NCI-H1694 treated with DMSO at 0.1 percent for 48 hours (cell line): Measurements from ENCODE around the gene SZT2.
A peak's percentile ranks its signal among the peaks of the same experiment; 100 is the strongest.
"Not testable (repeated sequence)": the region's sequence is repeated elsewhere in the genome, so short reads cannot be mapped to it uniquely, and the experiment has no call there.

Experiments used
- DNase-seq: peaks from one replicate; lab custom pipeline; 2025; lab: John Stamatoyannopoulos, UW

SZT2 gene

GRCh38 chr1:43363283-43363934, 26.3 kb upstream of the SZT2 start:
- DNase-seq: no peak

GRCh38 chr1:43363935-43364525, 25.7 kb upstream of the SZT2 start:
- DNase-seq: no peak

- no peak for DNase-seq
Observed at GRCh38 chr1:43365678-43366077, 24.0 kb upstream of the SZT2 start.

- DNase-seq: no peak
Observed at GRCh38 chr1:43366179-43366578, 23.5 kb upstream of the SZT2 start.

GRCh38 chr1:43366601-43367025, 23.1 kb upstream of the SZT2 start:
- DNase-seq: no peak

GRCh38 chr1:43367026-43367903, 22.4 kb upstream of the SZT2 start:
- DNase-seq: peak; percentile 33

GRCh38 chr1:43367904-43368645, 21.6 kb upstream of the SZT2 start, which contains the start of gene ELOVL1:
Gene ELOVL1 (minus strand): TSS chr1:43368011. CDS start chr1:43365609, 2,402 bp downstream.
- peak; percentile 74 for DNase-seq

GRCh38 chr1:43368646-43369020, 21.1 kb upstream of the SZT2 start:
- DNase-seq: no peak

GRCh38 chr1:43369779-43370178, 19.9 kb upstream of the SZT2 start:
- not testable (repeated sequence) for DNase-seq

GRCh38 chr1:43370564-43370963, 19.1 kb upstream of the SZT2 start:
- no peak for DNase-seq

GRCh38 chr1:43372172-43372571, 17.5 kb upstream of the SZT2 start:
- no peak for DNase-seq

- DNase-seq: no peak
Observed at GRCh38 chr1:43373066-43373940, 16.4 kb upstream of the SZT2 start.

- no peak for DNase-seq
Observed at GRCh38 chr1:43376723-43377235, 12.9 kb upstream of the SZT2 start.

GRCh38 chr1:43377831-43378230, 11.9 kb upstream of the SZT2 start:
- DNase-seq: no peak

GRCh38 chr1:43379476-43379875, 10.2 kb upstream of the SZT2 start:
- DNase-seq: no peak

- no peak for DNase-seq
Observed at GRCh38 chr1:43381612-43382011, 8.1 kb upstream of the SZT2 start.

GRCh38 chr1:43382027-43382779, 7.5 kb upstream of the SZT2 start:
- DNase-seq: no peak

- peak; percentile 3 for DNase-seq
Observed at GRCh38 chr1:43383449-43383848, 6.2 kb upstream of the SZT2 start.

- DNase-seq: no peak
Observed at GRCh38 chr1:43386676-43387075, 3.0 kb upstream of the SZT2 start.

GRCh38 chr1:43387976-43388599, 1.6 kb upstream of the SZT2 start:
- DNase-seq: no peak
